HFF-Myc (cell line): ENCODE results near the gene ATP6V0E2.

ENCODE experiments used
- DNase-seq: peaks from one replicate; pipeline ENCODE4 v3.0.0-alpha.2; 2011; ENCODE audit warnings: low read depth; ENCODE audit errors: extremely low read depth
- H3K4me3 ChIP-seq: replicated peaks from 2 replicates; pipeline ENCODE4 v1.5.1; 2011; ENCODE audit warnings: low read depth, mild to moderate bottlenecking, control low read depth, low read length
- TF ChIP-seq, protein P1 (sequence below): IDR thresholded peaks from 2 replicates; pipeline ENCODE4 v1.5.1; 2012; ENCODE audit warnings: mild to moderate bottlenecking, low read depth, low read length, control low read depth; ENCODE audit errors: missing control alignments

ATP6V0E2 gene

DNA sequence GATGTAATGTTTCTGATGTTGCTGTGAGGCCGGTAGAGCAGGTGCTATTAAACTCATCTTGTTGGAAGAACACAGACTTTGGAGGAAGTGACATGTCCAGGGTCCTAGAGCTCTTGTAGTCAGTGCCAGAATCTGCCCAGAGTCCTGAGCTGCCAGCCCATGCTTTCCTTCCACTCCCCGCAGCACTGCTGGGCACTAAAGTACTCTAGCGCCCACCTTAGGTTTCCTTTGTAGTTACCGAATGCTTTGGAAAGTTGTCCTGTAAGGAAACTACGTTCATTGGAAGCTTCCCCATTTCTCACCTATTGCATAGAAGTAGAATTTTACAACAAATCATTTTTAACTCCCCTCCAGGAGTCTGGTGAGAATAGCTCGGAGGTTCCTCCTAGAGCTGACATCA lies 24.6 kb upstream of the ATP6V0E2 start:
- no peak for DNase-seq
- TF ChIP-seq, protein P1, sequence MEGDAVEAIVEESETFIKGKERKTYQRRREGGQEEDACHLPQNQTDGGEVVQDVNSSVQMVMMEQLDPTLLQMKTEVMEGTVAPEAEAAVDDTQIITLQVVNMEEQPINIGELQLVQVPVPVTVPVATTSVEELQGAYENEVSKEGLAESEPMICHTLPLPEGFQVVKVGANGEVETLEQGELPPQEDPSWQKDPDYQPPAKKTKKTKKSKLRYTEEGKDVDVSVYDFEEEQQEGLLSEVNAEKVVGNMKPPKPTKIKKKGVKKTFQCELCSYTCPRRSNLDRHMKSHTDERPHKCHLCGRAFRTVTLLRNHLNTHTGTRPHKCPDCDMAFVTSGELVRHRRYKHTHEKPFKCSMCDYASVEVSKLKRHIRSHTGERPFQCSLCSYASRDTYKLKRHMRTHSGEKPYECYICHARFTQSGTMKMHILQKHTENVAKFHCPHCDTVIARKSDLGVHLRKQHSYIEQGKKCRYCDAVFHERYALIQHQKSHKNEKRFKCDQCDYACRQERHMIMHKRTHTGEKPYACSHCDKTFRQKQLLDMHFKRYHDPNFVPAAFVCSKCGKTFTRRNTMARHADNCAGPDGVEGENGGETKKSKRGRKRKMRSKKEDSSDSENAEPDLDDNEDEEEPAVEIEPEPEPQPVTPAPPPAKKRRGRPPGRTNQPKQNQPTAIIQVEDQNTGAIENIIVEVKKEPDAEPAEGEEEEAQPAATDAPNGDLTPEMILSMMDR: peak; percentile 11
- no peak overlapping the region for H3K4me3 ChIP-seq

GRCh38 chr7:149850007-149850594 lies 23.7 kb upstream of the ATP6V0E2 start:
- TF ChIP-seq, protein P1: no peak
- no peak overlapping the region for H3K4me3 ChIP-seq
- no peak for DNase-seq

DNA sequence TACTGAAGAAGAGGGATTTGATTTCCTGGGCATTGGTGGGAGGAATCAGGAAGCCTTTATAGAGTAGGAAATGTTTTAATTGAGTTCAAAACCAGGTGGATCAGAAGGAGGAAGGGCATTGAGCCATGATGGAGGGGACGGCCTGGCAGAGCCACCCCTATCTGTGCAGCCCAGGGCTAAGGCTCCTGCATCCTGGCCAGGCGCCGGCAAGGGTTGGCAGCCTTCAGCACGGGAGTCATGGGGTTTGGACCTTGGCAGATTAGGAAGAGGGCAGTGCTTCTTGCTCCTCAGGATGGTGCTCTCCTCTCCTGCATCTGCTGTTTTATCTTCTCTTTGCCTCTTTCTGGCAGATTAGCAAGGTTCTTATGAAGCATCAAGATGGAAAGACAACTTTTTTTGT lies 23.1 kb upstream of the ATP6V0E2 start:
- TF ChIP-seq, protein P1: no peak
- no peak overlapping the region for H3K4me3 ChIP-seq
- no peak for DNase-seq

DNA sequence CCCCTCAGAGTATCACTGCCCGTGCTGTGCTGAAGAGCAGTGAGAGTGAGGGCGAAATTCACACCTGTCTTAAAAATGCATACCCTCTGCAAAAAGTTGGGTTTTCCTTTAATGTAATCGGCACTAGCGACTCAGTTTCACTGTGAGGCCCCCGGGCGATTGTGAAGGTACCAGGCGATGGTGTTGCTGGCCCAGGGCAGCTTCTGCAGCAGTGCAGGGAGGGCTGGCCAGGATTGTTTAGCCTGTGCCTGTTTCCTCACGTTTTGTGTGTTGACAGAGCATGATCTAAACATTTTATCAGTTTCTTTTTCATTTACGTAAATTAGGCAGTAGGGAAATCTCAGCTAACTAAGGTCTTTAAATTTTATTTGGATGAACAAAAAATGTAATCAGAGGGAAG lies 22.3 kb upstream of the ATP6V0E2 start:
- TF ChIP-seq, protein P1: no peak
- no peak overlapping the region for H3K4me3 ChIP-seq
- no peak for DNase-seq

DNA sequence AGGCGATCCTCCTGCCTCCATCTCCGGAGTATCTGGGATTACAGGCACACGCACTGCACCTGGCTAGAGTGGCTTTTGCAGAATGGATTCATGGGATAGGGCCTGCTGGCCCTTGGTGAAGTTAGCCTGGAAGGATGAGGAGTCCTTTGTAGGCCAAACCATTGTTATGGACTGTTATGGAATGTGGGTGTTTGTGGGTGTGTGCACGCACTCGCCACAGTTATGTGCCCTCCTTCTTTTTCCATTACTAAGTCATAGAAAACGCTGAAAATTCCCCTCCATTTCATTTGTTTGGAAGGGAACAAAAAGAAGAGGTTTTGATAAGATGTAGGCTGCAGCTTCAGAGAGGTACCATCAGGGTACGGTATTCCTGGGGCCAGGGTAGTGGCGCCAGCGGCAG lies 20.6 kb upstream of the ATP6V0E2 start:
- TF ChIP-seq, protein P1: no peak
- no peak overlapping the region for H3K4me3 ChIP-seq
- DNase-seq: no peak

- TF ChIP-seq, protein P1: no peak
- H3K4me3 ChIP-seq: no peak overlapping the region
These were observed 19.0 kb upstream of the ATP6V0E2 start for GRCh38 chr7:149854611-149855360.

More at GRCh38 chr7:149854611-149855360, 19.0 kb upstream of the ATP6V0E2 start:
- DNase-seq: no peak
